Activated T-helper 17 cell treated with anti-CD3 and anti-CD28 coated beads, Interleukin-2, amount 50 U/mL, for 72 hours (primary cell): ENCODE measurements around the gene PHF12. TPM values are rescaled to one million over a fixed set of nuclear protein-coding genes. Genes with fewer than 3 reads are reported as not detected.
"Not testable (repeated sequence)": the region's sequence is repeated elsewhere in the genome, so short reads cannot be mapped to it uniquely, and the experiment has no call there.

ENCODE experiments used
- ATAC-seq: fragments of 150-1000 bp; cut with Tn5 transposase; replicated peaks from 2 replicates; pipeline ENCODE4 v1.10.0; 2021; ENCODE audit warnings: mild to moderate bottlenecking, moderate library complexity
- H3K27ac Mint-ChIP-seq: one replicate; pipeline ENCODE4 v1.8.0; 2022; ENCODE audit warnings: mixed read lengths
- H3K27me3 Mint-ChIP-seq: one replicate; pipeline ENCODE4 v1.8.0; 2022; ENCODE audit warnings: mixed read lengths
- H3K36me3 Mint-ChIP-seq: one replicate; pipeline ENCODE4 v1.8.0; 2022; ENCODE audit warnings: low read depth, mild to moderate bottlenecking, mixed read lengths
- H3K4me1 Mint-ChIP-seq: one replicate; pipeline ENCODE4 v1.8.0; 2022; ENCODE audit warnings: mixed read lengths
- H3K4me3 Mint-ChIP-seq: one replicate; pipeline ENCODE4 v1.8.0; 2022; ENCODE audit warnings: mild to moderate bottlenecking, mixed read lengths
- H3K9me3 Mint-ChIP-seq: one replicate; pipeline ENCODE4 v1.8.0; 2022; ENCODE audit warnings: mixed read lengths
- total RNA-seq, 2 donors: library from RNA; stranded (reverse); gene quantifications; one replicate each; pipeline ENCODE4 v1.2.3, GENCODE V29; 2022

PHF12 gene
- total RNA-seq, 2 donors from 2014 or later: 56.9 to 60.2 TPM

DNA sequence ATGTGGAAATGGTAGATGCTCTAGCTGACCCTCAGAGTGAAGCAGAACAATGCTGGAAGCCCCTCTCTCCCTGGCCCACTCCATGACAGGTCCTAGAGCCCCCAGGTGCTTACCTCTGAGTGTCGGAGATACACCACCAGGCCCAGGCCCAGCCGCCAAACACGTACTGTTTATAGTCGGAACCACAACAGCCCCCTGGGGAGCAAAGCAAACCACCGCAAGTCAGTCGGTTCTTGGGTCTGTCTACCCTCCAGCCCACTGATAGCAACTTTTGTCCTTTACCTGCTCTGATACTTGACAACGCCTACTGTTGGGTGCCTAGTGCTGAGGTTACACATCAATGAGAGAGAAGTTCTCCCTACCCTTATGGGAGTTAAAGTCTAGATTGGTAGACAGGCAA, 62.5 kb downstream of the PHF12 start:
- Mint-ChIP-seq H3K9me3 (no peaks in the 10 kb centered on the region), H3K4me1 (peaks cover 27% of the 10 kb centered on the region), H3K27ac (peak overlapping the region; percentile 61), H3K27me3 (no peaks in the 10 kb centered on the region), H3K36me3 (peaks cover 47% of the 10 kb centered on the region), H3K4me3 (no peak overlapping the region)
- ATAC-seq: no peak

GRCh38 chr17:28887871-28888471, 63.3 kb downstream of the PHF12 start:
- no peaks in the 10 kb centered on the region for H3K9me3 Mint-ChIP-seq
- peaks cover 18% of the 10 kb centered on the region for H3K4me1 Mint-ChIP-seq
- no peak overlapping the region for H3K4me3 Mint-ChIP-seq
- no peak overlapping the region for H3K27ac Mint-ChIP-seq
- peaks cover 43% of the 10 kb centered on the region for H3K36me3 Mint-ChIP-seq
- ATAC-seq: no peak
- H3K27me3 Mint-ChIP-seq: no peaks in the 10 kb centered on the region

DNA sequence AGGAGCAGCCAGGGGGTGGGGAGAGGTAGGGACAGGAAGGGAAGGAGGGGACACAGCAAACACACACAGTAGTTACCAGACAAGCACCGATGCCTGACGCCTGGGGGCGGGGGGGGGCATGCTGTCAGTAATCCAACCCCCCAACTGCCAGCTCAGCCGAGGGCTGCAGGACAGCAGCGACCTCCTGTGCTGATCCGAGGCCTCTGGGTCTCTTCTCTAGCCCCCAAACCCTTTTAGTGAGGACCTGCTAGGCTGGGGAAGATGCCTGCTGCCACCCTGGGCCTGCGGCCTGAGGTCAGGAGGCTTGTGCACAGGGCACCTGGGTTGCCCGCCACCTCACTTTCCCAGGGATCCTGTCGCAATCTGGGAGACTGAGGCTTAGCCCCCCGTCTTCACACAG, 65.4 kb downstream of the PHF12 start:
- ATAC-seq: no peak
- peak overlapping the region; percentile 51 for H3K27ac Mint-ChIP-seq
- H3K36me3 Mint-ChIP-seq: peaks cover 48% of the 10 kb centered on the region
- no peaks in the 10 kb centered on the region for H3K27me3 Mint-ChIP-seq
- no peaks in the 10 kb centered on the region for H3K9me3 Mint-ChIP-seq
- H3K4me3 Mint-ChIP-seq: no peak overlapping the region
- peaks cover 6% of the 10 kb centered on the region for H3K4me1 Mint-ChIP-seq

GRCh38 chr17:28885363-28885762, 66.0 kb downstream of the PHF12 start:
- H3K4me1 Mint-ChIP-seq: peaks cover 5% of the 10 kb centered on the region
- H3K27me3 Mint-ChIP-seq: no peaks in the 10 kb centered on the region
- peak overlapping the region; percentile 52 for H3K27ac Mint-ChIP-seq
- peaks cover 48% of the 10 kb centered on the region for H3K36me3 Mint-ChIP-seq
- no peaks in the 10 kb centered on the region for H3K9me3 Mint-ChIP-seq
- H3K4me3 Mint-ChIP-seq: no peak overlapping the region
- no peak for ATAC-seq

DNA sequence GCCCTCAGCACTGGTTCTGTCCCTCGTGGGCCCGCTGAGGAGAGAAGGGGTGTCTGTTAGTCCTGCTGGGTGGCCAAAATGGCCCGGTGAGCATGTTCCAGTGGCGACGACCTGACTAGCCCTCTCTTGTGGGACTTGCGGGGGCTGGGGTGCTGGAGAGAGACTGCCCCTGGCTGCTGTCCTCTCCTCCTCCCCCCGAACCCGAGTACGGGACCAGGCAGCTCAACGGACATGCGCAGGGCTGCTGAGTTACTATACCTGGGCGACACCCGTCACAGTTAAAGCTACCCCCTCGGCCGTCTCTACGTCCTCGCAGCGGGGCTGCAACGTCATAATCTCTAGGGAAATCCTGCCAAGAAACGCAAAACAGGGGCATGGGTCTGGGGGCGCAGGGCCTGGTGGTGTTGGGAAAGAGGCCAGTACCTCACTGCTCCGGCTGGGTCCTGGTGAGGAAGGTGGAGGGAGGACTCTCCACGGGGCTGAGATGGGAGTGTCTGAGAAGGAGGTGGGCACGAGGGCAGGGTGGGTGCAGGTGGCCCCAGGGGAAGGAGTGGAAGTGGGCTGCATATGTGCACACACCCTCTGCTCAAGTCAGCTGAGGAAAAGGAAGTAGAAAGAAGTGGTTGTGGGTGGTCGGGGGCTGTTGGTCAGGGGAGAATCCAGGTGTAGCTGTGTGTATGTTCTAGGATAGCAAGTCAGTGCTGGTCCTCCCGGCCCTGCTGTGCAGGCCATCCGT, 67.2 kb downstream of the PHF12 start:
- Mint-ChIP-seq H3K36me3 (peaks cover 59% of the 10 kb centered on the region), H3K27ac (no peak overlapping the region), H3K4me1 (peaks cover 5% of the 10 kb centered on the region), H3K9me3 (no peaks in the 10 kb centered on the region), H3K27me3 (no peaks in the 10 kb centered on the region), H3K4me3 (no peak overlapping the region)
- no peak for ATAC-seq

GRCh38 chr17:28882154-28882895, 69.0 kb downstream of the PHF12 start:
- Mint-ChIP-seq H3K4me1 (peaks cover 13% of the 10 kb centered on the region), H3K27me3 (no peaks in the 10 kb centered on the region), H3K36me3 (peaks cover 72% of the 10 kb centered on the region), H3K4me3 (no peak overlapping the region), H3K27ac (peak overlapping the region; percentile 41), H3K9me3 (no peaks in the 10 kb centered on the region)
- no peak for ATAC-seq

DNA sequence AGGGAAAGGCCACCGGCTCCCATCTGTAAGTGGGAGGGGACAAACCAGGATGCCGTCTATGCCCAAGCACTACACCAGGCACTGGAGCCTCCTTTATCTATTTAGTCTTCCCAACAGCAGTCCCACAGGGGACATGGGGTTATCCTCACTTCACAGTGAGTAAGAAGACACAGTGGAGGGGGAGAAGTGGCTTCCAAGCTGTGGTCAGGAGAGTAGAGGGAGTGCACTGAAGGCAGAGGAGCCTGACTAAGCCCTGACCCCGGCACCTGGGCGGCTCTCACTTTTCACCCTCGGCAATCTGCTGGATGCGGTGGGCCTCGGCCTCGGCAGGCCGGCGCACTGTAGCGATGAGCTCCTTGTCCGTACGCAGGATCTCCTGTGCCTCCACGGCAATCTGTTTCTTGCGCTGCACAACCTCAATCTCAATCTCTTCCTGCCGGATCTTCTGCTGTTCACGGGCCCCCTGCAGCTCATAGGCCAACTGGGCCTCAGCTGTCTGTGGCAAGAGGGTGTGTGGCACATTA, 69.7 kb downstream of the PHF12 start:
- H3K27ac Mint-ChIP-seq: peak overlapping the region; percentile 41
- no peak for ATAC-seq
- H3K4me1 Mint-ChIP-seq: peaks cover 10% of the 10 kb centered on the region

GRCh38 chr17:28880572-28880945, 70.8 kb downstream of the PHF12 start:
- Mint-ChIP-seq H3K4me3 (no peak overlapping the region), H3K27me3 (no peaks in the 10 kb centered on the region), H3K36me3 (peaks cover 71% of the 10 kb centered on the region), H3K4me1 (peaks cover 21% of the 10 kb centered on the region), H3K27ac (no peak overlapping the region), H3K9me3 (no peaks in the 10 kb centered on the region)
- ATAC-seq: no peak

More for the DNA sequence above, 69.7 kb downstream of the PHF12 start:
- H3K4me3 Mint-ChIP-seq: no peak overlapping the region
- peaks cover 72% of the 10 kb centered on the region for H3K36me3 Mint-ChIP-seq
- H3K9me3 Mint-ChIP-seq: no peaks in the 10 kb centered on the region
- H3K27me3 Mint-ChIP-seq: no peaks in the 10 kb centered on the region

- peaks cover 66% of the 10 kb centered on the region for H3K36me3 Mint-ChIP-seq
- no peaks in the 10 kb centered on the region for H3K27me3 Mint-ChIP-seq
- no peak for ATAC-seq
- H3K4me3 Mint-ChIP-seq: no peak overlapping the region
- no peak overlapping the region for H3K27ac Mint-ChIP-seq
- H3K9me3 Mint-ChIP-seq: no peaks in the 10 kb centered on the region
- peaks cover 23% of the 10 kb centered on the region for H3K4me1 Mint-ChIP-seq
These were observed 71.3 kb downstream of the PHF12 start for GRCh38 chr17:28879886-28880571.

DNA sequence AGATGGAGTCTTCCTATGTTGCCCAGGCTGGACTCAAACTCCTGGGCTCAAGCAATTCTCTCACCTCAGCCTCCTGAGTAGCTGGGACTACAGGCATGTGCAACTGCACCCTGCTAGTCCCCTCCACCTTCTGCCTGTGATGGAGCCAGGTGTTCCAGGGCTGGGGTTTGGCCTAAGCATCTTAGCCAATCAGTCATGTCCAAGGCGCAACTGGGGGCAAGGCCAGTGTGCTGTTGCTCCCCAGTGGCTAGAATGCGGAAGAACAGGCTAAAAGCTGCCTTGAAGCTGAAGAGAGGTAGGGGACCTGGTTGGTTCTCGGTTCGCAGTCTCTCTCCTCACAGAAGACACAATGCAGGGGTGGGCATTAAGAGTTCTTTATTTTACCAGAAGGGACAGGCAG, 72.3 kb downstream of the PHF12 start:
- no peaks in the 10 kb centered on the region for H3K9me3 Mint-ChIP-seq
- no peak overlapping the region for H3K4me3 Mint-ChIP-seq
- H3K36me3 Mint-ChIP-seq: peaks cover 55% of the 10 kb centered on the region
- no peak for ATAC-seq
- peaks cover 23% of the 10 kb centered on the region for H3K4me1 Mint-ChIP-seq
- H3K27ac Mint-ChIP-seq: peak overlapping the region; percentile 40
- no peaks in the 10 kb centered on the region for H3K27me3 Mint-ChIP-seq

GRCh38 chr17:28878158-28878910, 73.0 kb downstream of the PHF12 start:
- Mint-ChIP-seq H3K27ac (peak overlapping the region; percentile 40), H3K4me3 (no peak overlapping the region), H3K27me3 (no peaks in the 10 kb centered on the region), H3K4me1 (peaks cover 23% of the 10 kb centered on the region), H3K36me3 (peaks cover 55% of the 10 kb centered on the region), H3K9me3 (no peaks in the 10 kb centered on the region)
- ATAC-seq: peak; percentile 68

DNA sequence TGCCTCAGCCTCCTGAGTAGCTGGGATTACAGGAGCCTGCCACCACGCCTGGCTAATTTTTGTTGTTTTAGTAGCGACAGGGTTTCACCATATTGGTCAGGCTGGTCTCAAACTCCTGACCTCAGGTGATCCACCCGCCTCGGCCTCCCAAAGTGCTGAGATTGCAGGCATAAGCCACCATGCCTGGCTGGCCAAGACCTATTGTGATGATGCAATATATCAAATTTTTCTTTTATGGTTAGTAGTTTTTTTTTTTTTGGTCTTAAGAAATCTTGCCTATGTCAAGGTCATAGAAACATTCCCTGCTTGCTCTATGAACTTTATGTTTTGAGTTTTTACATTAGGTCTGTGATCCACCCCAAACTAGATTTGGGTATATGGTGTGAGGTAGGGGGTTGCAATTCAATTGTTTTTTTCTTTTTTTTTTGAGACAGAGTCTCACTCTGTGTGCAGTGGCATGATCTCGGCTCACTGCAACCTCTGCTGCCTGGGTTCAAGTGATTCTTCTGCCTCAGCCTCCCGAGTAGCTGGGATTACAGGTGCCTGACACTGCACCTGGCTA, 74.1 kb downstream of the PHF12 start:
- not testable (repeated sequence) for H3K27ac Mint-ChIP-seq, H3K27me3 Mint-ChIP-seq, H3K4me3 Mint-ChIP-seq, ATAC-seq, H3K9me3 Mint-ChIP-seq
- peaks cover 44% of the 10 kb centered on the region for H3K36me3 Mint-ChIP-seq
- H3K4me1 Mint-ChIP-seq: peaks cover 27% of the 10 kb centered on the region

- ATAC-seq: peak; percentile 76
These were observed 75.3 kb downstream of the PHF12 start for GRCh38 chr17:28875848-28876550.

More at GRCh38 chr17:28875848-28876550, 75.3 kb downstream of the PHF12 start:
- Mint-ChIP-seq H3K9me3 (no peaks in the 10 kb centered on the region), H3K27ac (peak overlapping the region; percentile 58), H3K4me3 (peak overlapping the region; percentile 40), H3K36me3 (peaks cover 32% of the 10 kb centered on the region), H3K4me1 (peaks cover 30% of the 10 kb centered on the region), H3K27me3 (no peaks in the 10 kb centered on the region)
